NCI-H2227 (cell line): ENCODE data around the gene TSPEAR.

Experiments used
- DNase-seq: peaks from one replicate; lab custom pipeline; 2025; ENCODE audit not compliant: unreplicated experiment; lab: John Stamatoyannopoulos, UW

The TSPEAR gene

DNA sequence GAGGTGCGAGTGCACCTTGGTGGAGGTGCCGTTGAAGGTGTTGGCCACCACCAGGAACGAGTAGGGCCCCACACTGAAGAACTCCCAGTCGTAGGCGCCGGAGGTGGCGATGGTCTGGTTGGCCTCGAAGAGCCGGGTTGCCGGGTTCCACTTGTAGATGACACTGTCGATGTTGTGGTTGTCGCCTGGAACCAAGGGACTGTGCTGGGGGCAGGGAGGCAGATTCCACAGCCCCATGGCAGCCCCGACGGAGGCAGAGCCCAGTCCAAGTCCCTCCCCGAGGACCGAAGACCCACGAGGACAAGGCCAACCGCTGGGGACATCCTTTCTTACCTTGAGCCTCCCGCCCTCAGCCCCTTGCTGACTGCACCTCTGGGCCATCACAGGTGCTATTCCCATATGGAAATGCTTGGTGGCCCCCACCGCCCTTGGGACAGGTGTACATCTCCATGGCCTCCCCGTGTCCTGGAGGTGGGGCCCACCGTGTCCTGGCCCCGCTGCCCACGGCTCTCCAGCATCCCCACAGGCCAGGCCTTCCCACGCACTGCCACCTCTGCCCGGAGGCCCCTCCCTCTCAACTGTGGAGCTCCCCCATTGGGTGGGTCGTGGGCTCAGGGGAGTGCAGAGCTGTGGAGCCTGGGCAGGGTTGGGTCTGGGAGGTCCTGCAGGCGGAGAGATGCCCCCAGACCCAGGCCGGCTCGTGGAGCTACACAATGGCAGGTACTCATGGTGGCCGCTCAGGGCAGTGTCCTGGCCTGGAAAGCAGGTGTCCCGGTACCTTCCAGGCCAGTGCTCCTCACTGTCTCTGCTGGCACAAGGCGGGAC lies 189.2 kb downstream of the TSPEAR start:
- no peak for DNase-seq

DNA sequence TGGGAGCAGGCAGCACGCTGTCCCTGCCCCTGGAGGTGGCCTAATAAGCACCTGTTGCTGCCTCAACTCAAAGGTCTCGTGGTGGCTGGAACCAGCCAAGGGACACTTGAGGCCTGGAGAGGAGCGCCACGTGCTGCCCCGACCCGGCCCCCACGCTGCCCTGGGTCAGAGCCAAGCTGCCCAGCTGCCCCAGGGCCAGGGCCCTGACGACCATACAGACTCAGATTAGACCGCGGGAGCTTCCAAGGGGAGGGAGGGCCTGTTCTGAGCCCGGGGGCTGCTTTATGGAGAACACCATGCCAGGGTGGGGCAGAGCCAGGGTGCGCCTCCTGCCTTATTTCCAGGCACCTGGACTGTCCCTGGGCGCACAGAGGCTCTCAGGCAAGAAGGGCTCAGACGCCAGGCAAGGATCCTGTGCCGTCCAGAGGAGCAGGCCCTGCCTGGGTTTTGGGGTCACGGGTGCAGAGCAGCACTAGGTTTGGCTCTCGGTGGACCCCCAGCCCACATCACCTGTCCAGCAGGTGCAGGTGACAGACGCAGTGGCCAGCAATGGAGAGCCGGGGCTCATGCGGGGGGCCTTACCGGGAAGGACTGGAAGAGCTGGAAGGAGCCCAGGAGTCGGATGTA lies 190.0 kb downstream of the TSPEAR start:
- no peak for DNase-seq

DNA sequence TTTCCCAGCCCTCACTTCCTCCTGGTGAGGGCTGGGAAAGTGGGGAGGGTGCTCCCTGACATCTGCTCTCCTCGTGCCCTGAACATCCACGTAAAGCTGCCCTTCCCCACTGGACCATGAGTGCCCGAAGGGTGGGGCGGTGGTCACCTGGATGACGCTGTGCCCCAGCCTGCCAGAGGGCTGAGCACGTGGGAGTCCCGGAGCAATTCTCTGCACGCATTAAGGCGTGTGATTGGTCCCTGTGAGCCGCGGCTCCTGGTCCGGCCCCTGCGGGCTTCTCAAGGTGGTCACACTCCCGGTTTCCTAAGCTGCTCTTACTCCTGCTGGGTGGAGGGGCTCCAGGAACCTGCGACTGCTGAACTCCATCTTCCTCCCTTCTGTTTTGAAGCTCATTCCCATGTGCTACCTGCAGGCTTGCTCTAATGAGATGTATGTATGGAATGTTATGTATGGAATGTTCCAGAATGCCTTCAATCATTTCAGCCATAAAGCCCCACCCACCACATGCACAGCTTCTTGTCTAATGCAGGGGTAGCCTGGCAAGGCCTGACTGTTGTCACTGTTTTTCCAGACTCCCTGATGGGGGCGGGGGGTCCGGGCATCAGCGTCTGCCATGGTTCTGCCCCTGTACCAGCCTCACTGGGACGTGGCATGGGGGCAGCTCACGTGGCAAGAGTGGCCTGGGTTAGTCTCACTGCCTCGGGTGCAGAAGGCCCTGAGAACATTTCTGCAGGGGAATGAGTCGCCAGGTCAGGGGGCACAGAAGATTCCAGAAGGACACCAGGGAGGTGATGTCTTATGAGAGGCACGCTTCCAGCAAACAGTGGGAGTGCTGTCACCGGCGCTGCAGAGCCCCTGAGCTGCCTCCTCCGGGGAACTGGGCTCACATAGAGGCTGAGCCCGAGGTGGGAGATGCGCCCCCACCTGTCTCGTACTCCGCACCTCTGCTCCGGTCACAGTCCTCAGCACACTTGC lies 190.8 kb downstream of the TSPEAR start:
- DNase-seq: no peak

DNA sequence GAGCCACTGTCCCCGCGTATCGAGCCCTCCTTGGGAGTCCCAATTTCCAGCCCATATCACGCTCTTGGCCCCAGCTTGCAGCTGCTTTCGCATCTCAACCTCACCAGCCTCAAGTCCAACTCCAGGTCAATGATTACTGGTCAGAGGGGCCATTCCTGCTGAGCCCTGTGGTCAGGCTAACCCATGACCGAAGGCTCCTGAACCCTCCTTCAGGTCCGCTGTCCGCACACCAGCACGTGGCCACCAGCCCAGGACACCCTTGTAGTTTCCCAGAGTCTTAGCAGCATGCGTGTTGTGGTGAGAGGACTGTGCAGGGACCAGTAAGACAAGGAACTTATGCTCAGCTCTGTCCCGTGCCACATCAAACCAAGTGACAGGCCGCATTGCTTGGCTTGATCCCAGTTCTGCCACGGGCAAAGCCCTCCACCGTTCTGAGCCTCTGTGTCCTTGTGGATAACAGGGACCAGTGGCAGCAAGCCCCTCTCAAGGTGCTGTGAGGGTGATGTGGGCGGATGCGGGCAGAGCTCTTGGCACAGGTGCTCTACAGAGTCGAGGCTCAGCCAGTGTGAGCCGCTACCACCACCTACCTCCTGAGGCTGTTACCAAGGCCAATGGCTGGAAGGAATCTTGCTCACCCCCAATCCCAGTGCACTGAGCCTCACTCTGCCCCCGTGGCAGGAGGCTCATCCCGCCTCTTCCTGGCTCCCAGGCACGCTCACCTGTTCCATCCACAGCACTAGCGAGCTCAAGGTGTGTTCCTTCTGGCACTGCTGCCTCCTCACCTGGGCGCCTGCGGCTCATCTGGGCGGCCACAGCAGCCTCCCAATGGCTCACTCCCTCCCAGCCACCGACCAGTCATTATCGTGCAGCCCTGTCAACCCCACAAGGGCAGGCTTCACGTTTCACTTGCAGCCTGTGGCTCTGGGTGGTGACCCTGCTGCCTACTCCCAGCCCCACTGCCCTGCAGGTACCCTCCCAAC lies 191.7 kb downstream of the TSPEAR start:
- no peak for DNase-seq

DNA sequence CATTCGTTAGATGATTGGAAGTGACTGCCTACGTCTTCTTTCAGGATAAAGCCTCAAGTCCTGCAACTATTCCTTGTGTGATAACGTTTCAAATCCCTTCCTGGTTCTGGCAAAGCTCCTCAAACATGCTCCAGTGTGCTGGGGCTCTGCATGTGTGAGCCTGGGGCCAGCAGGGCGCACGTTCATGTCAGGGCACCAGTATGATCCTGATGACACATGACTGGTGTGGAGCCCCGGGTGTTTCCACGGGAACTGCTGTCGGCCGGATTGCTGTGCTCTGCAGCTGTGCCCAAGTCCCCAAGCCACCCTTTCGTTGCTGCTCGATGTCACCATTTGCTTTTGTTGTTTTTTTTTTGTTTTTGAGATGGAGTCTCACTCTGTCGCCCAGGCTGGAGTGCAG lies 192.7 kb downstream of the TSPEAR start:
- DNase-seq: no peak

DNA sequence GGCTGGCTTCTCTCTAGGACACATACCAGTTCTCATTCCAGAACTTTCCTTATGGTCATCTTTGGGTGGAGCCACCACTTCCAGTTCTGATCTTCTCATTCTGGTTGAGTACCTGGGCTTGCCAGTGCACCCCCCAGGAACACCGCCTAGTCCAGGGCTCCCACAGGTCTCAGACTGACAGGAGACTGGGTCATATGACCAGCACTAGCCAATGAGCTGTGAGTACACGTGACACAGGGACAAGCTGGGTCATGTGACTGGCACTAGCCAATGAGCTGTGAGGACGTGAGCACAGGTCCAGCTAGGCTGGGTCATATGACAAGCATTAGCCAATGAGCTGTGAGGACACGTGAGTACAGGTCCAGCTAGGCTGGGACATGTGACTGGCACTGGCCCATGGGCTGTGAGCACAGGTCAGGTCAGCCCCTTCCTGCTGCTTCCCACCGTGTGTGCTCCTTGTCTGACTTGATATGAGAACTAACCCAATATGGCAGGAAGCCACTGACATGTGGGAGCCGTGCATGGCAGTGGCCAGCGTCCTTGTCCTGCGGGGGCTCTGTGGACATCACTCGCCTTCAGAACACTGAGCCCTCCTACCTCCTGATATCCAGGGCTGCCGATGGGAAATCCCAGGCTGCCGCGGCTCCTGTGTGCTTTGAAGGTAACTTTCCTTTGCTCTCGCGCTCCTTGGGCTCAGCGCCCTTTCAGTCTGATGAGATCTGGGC lies 194.0 kb downstream of the TSPEAR start:
- DNase-seq: peak; percentile 99

DNA sequence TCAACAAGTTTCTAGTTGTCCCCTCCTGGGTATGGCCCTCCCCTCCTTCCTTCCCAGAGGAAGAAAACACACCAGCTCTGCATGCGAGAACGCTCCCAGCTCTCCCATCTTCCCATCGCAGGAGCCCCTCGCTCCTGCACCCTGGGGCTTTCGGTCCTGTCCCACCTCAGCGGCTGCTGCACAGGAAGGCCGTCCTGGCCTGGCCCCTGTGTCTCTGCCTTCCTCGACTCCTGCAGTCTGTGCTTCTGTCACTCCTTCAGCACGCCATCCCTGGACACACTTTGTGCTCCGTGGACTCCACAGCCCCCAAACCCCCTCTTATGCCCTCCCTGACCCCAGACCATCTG lies 194.6 kb downstream of the TSPEAR start:
- DNase-seq: no peak

- DNase-seq: no peak
Observed at GRCh38 chr21:44516342-44516741, 195.0 kb downstream of the TSPEAR start.

GRCh38 chr21:44515359-44516165 lies 195.8 kb downstream of the TSPEAR start:
- DNase-seq: no peak

- no peak for DNase-seq
Observed at GRCh38 chr21:44514746-44515358, 196.5 kb downstream of the TSPEAR start.

DNA sequence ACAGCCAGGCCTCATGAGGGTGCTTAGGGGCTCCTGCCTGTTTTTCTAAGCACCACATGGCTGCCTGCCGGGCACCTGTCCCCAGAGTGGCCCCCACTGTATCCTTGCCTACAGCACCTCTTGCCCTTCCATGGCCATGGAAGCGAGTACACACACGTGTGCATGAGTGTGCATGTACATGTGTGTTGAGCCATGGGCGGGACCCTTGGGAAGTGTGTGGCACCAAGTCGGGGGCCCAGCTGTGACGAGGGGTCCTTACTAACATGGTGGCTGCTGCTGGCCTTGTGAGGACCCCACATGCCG lies 197.2 kb downstream of the TSPEAR start:
- DNase-seq: no peak

- DNase-seq: no peak
Observed at GRCh38 chr21:44513389-44514217, 197.8 kb downstream of the TSPEAR start.

GRCh38 chr21:44512496-44513388 lies 198.6 kb downstream of the TSPEAR start:
- DNase-seq: no peak

DNA sequence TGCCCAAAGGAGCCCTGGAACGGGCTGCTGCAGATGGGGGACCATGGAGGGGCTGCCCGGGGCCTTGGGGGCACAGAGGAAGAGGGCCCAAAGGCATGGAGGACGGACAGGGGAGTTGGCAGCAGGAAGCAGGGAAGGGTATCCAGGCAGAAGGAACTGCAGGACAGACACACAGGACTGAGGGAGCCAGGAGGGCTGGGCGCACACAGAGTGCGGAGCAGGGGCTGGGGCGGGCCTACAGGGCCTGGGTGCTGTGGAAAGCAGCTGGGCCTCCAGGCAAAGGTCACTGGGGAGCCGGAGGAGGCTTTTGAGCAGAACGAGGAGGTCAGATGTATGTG lies 199.5 kb downstream of the TSPEAR start:
- no peak for DNase-seq

DNA sequence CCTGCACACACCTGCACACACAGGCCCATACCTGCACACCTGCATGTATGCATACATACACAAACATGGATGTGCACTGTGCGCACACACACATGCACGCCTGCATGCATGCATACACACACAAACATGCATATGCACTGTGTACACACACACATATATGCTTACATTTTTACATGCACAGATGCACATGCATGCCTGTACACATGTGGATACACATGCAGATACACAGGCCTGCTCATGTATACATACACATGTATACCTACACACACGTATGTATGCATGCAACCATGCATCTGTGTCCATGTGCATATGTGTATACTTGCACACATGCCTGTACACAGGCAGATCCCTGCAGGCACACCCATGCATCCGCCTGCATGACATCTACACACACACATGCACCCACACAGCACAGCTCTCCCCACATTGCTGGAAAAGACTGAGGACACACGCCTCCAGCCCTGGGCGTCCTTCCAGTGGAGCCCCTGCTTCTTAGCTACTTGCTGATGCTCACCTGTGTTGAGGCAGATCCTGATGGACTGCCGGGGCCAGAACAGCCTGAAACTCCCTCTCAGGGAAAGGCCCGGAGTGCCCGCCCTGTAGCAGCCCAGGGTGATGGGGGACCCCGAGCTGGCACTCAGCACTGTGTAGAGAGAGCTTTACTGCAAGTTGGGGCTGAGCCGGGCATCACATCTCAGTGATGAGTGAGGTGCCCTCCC lies 200.0 kb downstream of the TSPEAR start:
- no peak for DNase-seq

DNA sequence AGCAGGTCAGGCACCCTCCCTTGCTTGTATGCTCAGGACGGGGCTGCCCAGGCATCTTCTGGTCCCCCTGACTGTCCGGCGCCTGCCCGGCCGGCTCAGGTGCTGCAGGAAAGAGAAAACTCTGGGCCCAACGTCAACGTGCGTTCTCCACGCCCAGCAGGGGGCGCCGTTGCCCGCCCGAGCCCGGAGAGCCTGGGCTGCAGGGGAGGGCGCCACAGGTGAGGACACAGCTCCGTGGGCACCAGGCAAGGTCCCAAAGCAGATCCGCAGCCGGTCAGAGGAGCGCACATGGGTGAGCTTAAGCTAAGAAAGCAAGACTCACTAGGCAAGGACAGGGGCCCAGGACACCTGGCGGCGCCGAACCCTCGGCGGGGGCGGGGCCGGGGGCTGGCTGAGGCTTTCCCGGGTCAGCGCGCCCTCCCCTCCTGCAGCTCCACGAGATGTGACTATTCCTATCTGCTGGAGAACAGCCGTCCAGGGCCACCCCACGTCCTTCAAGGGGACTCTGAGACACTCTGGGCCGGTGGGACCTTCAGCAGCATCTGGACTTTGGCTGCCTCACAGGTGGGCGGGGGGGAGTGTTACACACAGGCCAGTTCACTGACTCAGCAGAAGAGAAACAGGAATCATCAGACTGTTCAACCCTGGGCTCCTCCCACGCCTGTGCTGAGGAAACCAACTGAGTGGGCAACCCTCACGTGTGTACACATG lies 200.7 kb downstream of the TSPEAR start:
- peak; percentile 69 for DNase-seq
